H1 (cell line): ENCODE data around the gene CDKN2B.

Experiments used
- CTCF ChIP-seq, 3 experiments: IDR thresholded peaks; 1 replicate in 2 of 3; 2 replicates in 1 of 3; pipeline versions ENCODE4 v1.5.1 to v1.6.1; 2011; ENCODE audit warnings: low read length in 3 of 3, mild to moderate bottlenecking in 3 of 3, inconsistent platforms in 2 of 3, low read depth in 1 of 3, moderate library complexity in 1 of 3; ENCODE audit not compliant: insufficient read depth in 1 of 3; ENCODE audit errors: control extremely low read depth in 1 of 3
- E2F6 ChIP-seq: IDR thresholded peaks from 2 replicates; pipeline ENCODE4 v1.6.1; 2012; ENCODE audit warnings: inconsistent platforms
- FOSL1 ChIP-seq: IDR thresholded peaks from 2 replicates; pipeline ENCODE4 v1.6.1; 2011; ENCODE audit warnings: mild to moderate bottlenecking, low read depth, low read length, moderate library complexity; ENCODE audit not compliant: insufficient read depth
- JUND ChIP-seq: IDR thresholded peaks from 2 replicates; pipeline ENCODE4 v1.6.1; 2011; ENCODE audit warnings: mild to moderate bottlenecking, improper control_type of control experiment, low read length
- PHF8 ChIP-seq: fragments of 200-600 bp; sonication (generic); conservative IDR thresholded peaks from 2 replicates; pipeline ENCODE4 v1.7.1; 2012; ENCODE audit warnings: low read depth, mild to moderate bottlenecking, inconsistent platforms, low read length, moderate library complexity
- POLR2A ChIP-seq, 2 experiments: IDR thresholded peaks; 1 replicate in 1 of 2; 2 replicates in 1 of 2; pipeline ENCODE4 v1.6.1; 2011; ENCODE audit warnings: low read depth in 2 of 2, low read length in 2 of 2, mild to moderate bottlenecking in 2 of 2; ENCODE audit errors: control extremely low read depth in 1 of 2
- SP2 ChIP-seq: IDR thresholded peaks from 2 replicates; pipeline ENCODE4 v1.6.1; 2012; ENCODE audit warnings: mild to moderate bottlenecking, low read length, inconsistent platforms

- TF ChIP-seq CTCF (IDR thresholded peaks at IDR 0.05; ENCODE audit: control extremely low read depth in 1 of 3, insufficient read depth in 1 of 3, low read depth in 1 of 3, low read length in 3 of 3) = no peak
- no peak for TF ChIP-seq SP2
- TF ChIP-seq JUND = no peak
- TF ChIP-seq POLR2A (IDR thresholded peaks at IDR 0.05; ENCODE audit: control extremely low read depth in 1 of 2, low read depth in 2 of 2, low read length in 2 of 2) = no peak
- no peak for TF ChIP-seq E2F6
- TF ChIP-seq FOSL1 = no peak
- TF ChIP-seq PHF8 = no peak
Measured at GRCh38 chr9:21989440-21990189, 19.5 kb downstream of the CDKN2B start.
